ENCODE data around the gene LRCH1. TPM values are rescaled to one million over a fixed set of nuclear protein-coding genes. Genes with fewer than 3 reads are reported as not detected.
A peak's percentile ranks its signal among the peaks of the same experiment; 100 is the strongest.

LRCH1 gene
- total and polyA plus RNA-seq, 4 donors: 2.6 to 6.6 (median 3.4) TPM

- WGBS: 85% methylated on average over 8 of the region's 8 CpGs
- Histone ChIP-seq H3K9ac (ENCODE audit: low read depth in 1 of 2, low read length in 2 of 2) (no peak overlapping the region), H3K9me3 (ENCODE audit: control insufficient read depth in 4 of 4, low read length in 3 of 4) (no peaks in the 10 kb centered on the region), H3K4me3 (ENCODE audit: low read depth in 1 of 3, low read length in 3 of 3) (no peak overlapping the region), H3K4me1 (ENCODE audit: control insufficient read depth in 4 of 4, insufficient read depth in 4 of 4, low read length in 3 of 4) (peaks cover 0 to 1% (median under 1%) of the 10 kb centered on the region in 4 donors), H3K36me3 (ENCODE audit: control insufficient read depth in 4 of 4, insufficient read depth in 3 of 4, low read depth in 1 of 4, low read length in 3 of 4) (no peaks in the 10 kb centered on the region), H3K27me3 (ENCODE audit: control insufficient read depth in 4 of 4, insufficient read depth in 4 of 4, low read length in 3 of 4) (no peaks in the 10 kb centered on the region), H3K27ac (ENCODE audit: low read depth in 1 of 2, low read length in 2 of 2) (no peak overlapping the region)
- TF ChIP-seq TAF1 (conservative IDR thresholded peaks at IDR 0.05): no peak
- TF ChIP-seq SP1 (IDR thresholded peaks at IDR 0.05): no peak
- no peak for TF ChIP-seq YY1 (IDR thresholded peaks at IDR 0.05)
- TF ChIP-seq JUND (IDR thresholded peaks at IDR 0.05): no peak
- no peak for TF ChIP-seq REST (IDR thresholded peaks at IDR 0.05)
- no peak for TF ChIP-seq FOXA1 (IDR thresholded peaks at IDR 0.05)
- TF ChIP-seq, protein P1, sequence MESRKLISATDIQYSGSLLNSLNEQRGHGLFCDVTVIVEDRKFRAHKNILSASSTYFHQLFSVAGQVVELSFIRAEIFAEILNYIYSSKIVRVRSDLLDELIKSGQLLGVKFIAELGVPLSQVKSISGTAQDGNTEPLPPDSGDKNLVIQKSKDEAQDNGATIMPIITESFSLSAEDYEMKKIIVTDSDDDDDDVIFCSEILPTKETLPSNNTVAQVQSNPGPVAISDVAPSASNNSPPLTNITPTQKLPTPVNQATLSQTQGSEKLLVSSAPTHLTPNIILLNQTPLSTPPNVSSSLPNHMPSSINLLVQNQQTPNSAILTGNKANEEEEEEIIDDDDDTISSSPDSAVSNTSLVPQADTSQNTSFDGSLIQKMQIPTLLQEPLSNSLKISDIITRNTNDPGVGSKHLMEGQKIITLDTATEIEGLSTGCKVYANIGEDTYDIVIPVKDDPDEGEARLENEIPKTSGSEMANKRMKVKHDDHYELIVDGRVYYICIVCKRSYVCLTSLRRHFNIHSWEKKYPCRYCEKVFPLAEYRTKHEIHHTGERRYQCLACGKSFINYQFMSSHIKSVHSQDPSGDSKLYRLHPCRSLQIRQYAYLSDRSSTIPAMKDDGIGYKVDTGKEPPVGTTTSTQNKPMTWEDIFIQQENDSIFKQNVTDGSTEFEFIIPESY (IDR thresholded peaks at IDR 0.05): no peak
- TF ChIP-seq RAD21 (IDR thresholded peaks at IDR 0.05): no peak
- no peak for TF ChIP-seq EGR1 (IDR thresholded peaks at IDR 0.05; ENCODE audit: low read depth in 2 of 2)
- TF ChIP-seq, protein P2, sequence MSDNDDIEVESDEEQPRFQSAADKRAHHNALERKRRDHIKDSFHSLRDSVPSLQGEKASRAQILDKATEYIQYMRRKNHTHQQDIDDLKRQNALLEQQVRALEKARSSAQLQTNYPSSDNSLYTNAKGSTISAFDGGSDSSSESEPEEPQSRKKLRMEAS (IDR thresholded peaks at IDR 0.05): no peak
- TF ChIP-seq, protein P3, sequence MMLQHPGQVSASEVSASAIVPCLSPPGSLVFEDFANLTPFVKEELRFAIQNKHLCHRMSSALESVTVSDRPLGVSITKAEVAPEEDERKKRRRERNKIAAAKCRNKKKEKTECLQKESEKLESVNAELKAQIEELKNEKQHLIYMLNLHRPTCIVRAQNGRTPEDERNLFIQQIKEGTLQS (IDR thresholded peaks at IDR 0.05): no peak
- no peak for TF ChIP-seq HNF4A (conservative IDR thresholded peaks at IDR 0.05)
- no peak for TF ChIP-seq NR2F2 (IDR thresholded peaks at IDR 0.05)
- DNase-seq (ENCODE audit: low spot score): no peak
These were observed 6.7 kb upstream of the LRCH1 start for GRCh38 chr13:46546084-46546768.

GRCh38 chr13:46550822-46551221 is 2.1 kb upstream of the LRCH1 start:
- TF ChIP-seq, protein P3 (IDR thresholded peaks at IDR 0.05): no peak
- TF ChIP-seq NR2F2 (IDR thresholded peaks at IDR 0.05): no peak
- no peak for TF ChIP-seq YY1 (IDR thresholded peaks at IDR 0.05)
- TF ChIP-seq, protein P2 (IDR thresholded peaks at IDR 0.05): no peak
- no peak for TF ChIP-seq FOXA1 (IDR thresholded peaks at IDR 0.05)
- no peak for TF ChIP-seq RXRA (IDR thresholded peaks at IDR 0.05)
- no peak for TF ChIP-seq RAD21 (IDR thresholded peaks at IDR 0.05)
- TF ChIP-seq, protein P1 (IDR thresholded peaks at IDR 0.05): no peak
- Histone ChIP-seq H3K36me3 (ENCODE audit: control insufficient read depth in 4 of 4, insufficient read depth in 3 of 4, low read depth in 1 of 4, low read length in 3 of 4) (no peaks in the 10 kb centered on the region), H3K9ac (ENCODE audit: low read depth in 1 of 2, low read length in 2 of 2) (peak overlapping the region in 1 of 2 donors; percentile 38), H3K27me3 (ENCODE audit: control insufficient read depth in 4 of 4, insufficient read depth in 4 of 4, low read length in 3 of 4) (no peaks in the 10 kb centered on the region), H3K4me1 (ENCODE audit: control insufficient read depth in 4 of 4, insufficient read depth in 4 of 4, low read length in 3 of 4) (peaks cover 2 to 24% (median 14%) of the 10 kb centered on the region in 4 donors), H3K27ac (ENCODE audit: low read depth in 1 of 2, low read length in 2 of 2) (no peak overlapping the region), H3K4me3 (ENCODE audit: low read depth in 1 of 3, low read length in 3 of 3) (no peak overlapping the region), H3K9me3 (ENCODE audit: control insufficient read depth in 4 of 4, low read length in 3 of 4) (no peaks in the 10 kb centered on the region)
- 65% methylated on average over 2 of the region's 2 CpGs for WGBS
- DNase-seq (ENCODE audit: low spot score): no peak
